KOPT-K1 (cell line): Measurements from ENCODE around the gene PPP1R15A.

Source experiments
- H3K27ac ChIP-seq: fragments of 200-600 bp; sonication (generic); 2 replicates; pipeline ENCODE4 v1.5.1; 2016; ENCODE audit warnings: antibody characterized with exemption, mild to moderate bottlenecking, low read depth, low read length; ENCODE audit not compliant: poor library complexity, severe bottlenecking
- H3K36me3 ChIP-seq: fragments of 200-600 bp; sonication (generic); 2 replicates; pipeline ENCODE4 v1.5.1; 2017; ENCODE audit warnings: antibody characterized with exemption, mild to moderate bottlenecking, low read length, moderate library complexity; ENCODE audit not compliant: insufficient read depth
- H3K9me3 ChIP-seq: fragments of 200-600 bp; sonication (generic); 2 replicates; pipeline ENCODE4 v1.5.1; 2017; ENCODE audit warnings: antibody characterized with exemption, low read length, mild to moderate bottlenecking; ENCODE audit not compliant: insufficient read depth, poor library complexity, severe bottlenecking

Gene PPP1R15A

GRCh38 chr19:48872182-48872883 is at the start of gene PPP1R15A:
Gene PPP1R15A, plus strand, starts transcription at chr19:48872421. Its CDS starts 813 bp downstream, at chr19:48873234.
- Histone ChIP-seq H3K9me3 (no peaks in the 10 kb centered on the region), H3K36me3 (peaks cover 7% of the 10 kb centered on the region; the same call in 1 of the 2 replicates), H3K27ac (peak within 1 kb of the TSS; percentile 72)

GRCh38 chr19:48822514-48822913 is 49.7 kb upstream of the PPP1R15A start:
- Histone ChIP-seq H3K9me3 (no peaks in the 10 kb centered on the region), H3K27ac (no peak overlapping the region)

GRCh38 chr19:48826606-48827020 is 45.6 kb upstream of the PPP1R15A start:
- Histone ChIP-seq H3K36me3 (no peaks in the 10 kb centered on the region), H3K9me3 (no peaks in the 10 kb centered on the region), H3K27ac (no peak overlapping the region)

More at GRCh38 chr19:48822514-48822913, 49.7 kb upstream of the PPP1R15A start:
- H3K36me3 ChIP-seq: no peaks in the 10 kb centered on the region

- no peaks in the 10 kb centered on the region for H3K36me3 ChIP-seq
- H3K27ac ChIP-seq: no peak overlapping the region
- H3K9me3 ChIP-seq: no peaks in the 10 kb centered on the region
Observed at GRCh38 chr19:48830088-48830487, 42.1 kb upstream of the PPP1R15A start.

- H3K27ac ChIP-seq: no peak overlapping the region
- no peaks in the 10 kb centered on the region for H3K9me3 ChIP-seq
- H3K36me3 ChIP-seq: no peaks in the 10 kb centered on the region
Observed at GRCh38 chr19:48830965-48831364, 41.3 kb upstream of the PPP1R15A start.

GRCh38 chr19:48833049-48833448 is 39.2 kb upstream of the PPP1R15A start:
- no peaks in the 10 kb centered on the region for H3K36me3 ChIP-seq
- H3K27ac ChIP-seq: no peak overlapping the region
- H3K9me3 ChIP-seq: no peaks in the 10 kb centered on the region

GRCh38 chr19:48833977-48834376 is 38.2 kb upstream of the PPP1R15A start:
- H3K36me3 ChIP-seq: no peaks in the 10 kb centered on the region
- H3K9me3 ChIP-seq: no peaks in the 10 kb centered on the region
- no peak overlapping the region for H3K27ac ChIP-seq

GRCh38 chr19:48835734-48836088 is 36.5 kb upstream of the PPP1R15A start:
- Histone ChIP-seq H3K27ac (no peak overlapping the region), H3K9me3 (no peaks in the 10 kb centered on the region), H3K36me3 (no peaks in the 10 kb centered on the region)

GRCh38 chr19:48836089-48837017 is 35.9 kb upstream of the PPP1R15A start, which contains the start of gene HSD17B14:
Gene HSD17B14, minus strand, starts transcription at chr19:48836491. Its CDS starts 80 bp downstream, at chr19:48836411.
- Histone ChIP-seq H3K36me3 (no peaks in the 10 kb centered on the region), H3K9me3 (no peaks in the 10 kb centered on the region), H3K27ac (peak within 1 kb of the TSS; percentile 28)

- Histone ChIP-seq H3K27ac (peak overlapping the region; percentile 28), H3K36me3 (no peaks in the 10 kb centered on the region)
Observed at GRCh38 chr19:48837051-48837524, 35.1 kb upstream of the PPP1R15A start.

GRCh38 chr19:48837687-48838086 is 34.5 kb upstream of the PPP1R15A start:
- Histone ChIP-seq H3K9me3 (no peaks in the 10 kb centered on the region), H3K27ac (no peak overlapping the region), H3K36me3 (no peaks in the 10 kb centered on the region)

More at GRCh38 chr19:48837051-48837524, 35.1 kb upstream of the PPP1R15A start:
- H3K9me3 ChIP-seq: no peaks in the 10 kb centered on the region

GRCh38 chr19:48841047-48841446 is 31.2 kb upstream of the PPP1R15A start:
- Histone ChIP-seq H3K9me3 (no peaks in the 10 kb centered on the region), H3K36me3 (no peaks in the 10 kb centered on the region), H3K27ac (no peak overlapping the region)

GRCh38 chr19:48841571-48841970 is 30.6 kb upstream of the PPP1R15A start:
- no peak overlapping the region for H3K27ac ChIP-seq
- no peaks in the 10 kb centered on the region for H3K36me3 ChIP-seq
- no peaks in the 10 kb centered on the region for H3K9me3 ChIP-seq

GRCh38 chr19:48842789-48843162 is 29.4 kb upstream of the PPP1R15A start:
- no peak overlapping the region for H3K27ac ChIP-seq
- H3K36me3 ChIP-seq: no peaks in the 10 kb centered on the region
- no peaks in the 10 kb centered on the region for H3K9me3 ChIP-seq

- H3K27ac ChIP-seq: no peak overlapping the region
- no peaks in the 10 kb centered on the region for H3K36me3 ChIP-seq
- no peaks in the 10 kb centered on the region for H3K9me3 ChIP-seq
Observed at GRCh38 chr19:48844472-48844871, 27.7 kb upstream of the PPP1R15A start.
